ENCODE measurements around the gene BCL2L1. TPM values are rescaled to one million over a fixed set of nuclear protein-coding genes. Genes with fewer than 3 reads are reported as not detected.

The BCL2L1 gene
- total RNA-seq, 2 donors from 2014 or later = 96.2 to 103 TPM

DNA sequence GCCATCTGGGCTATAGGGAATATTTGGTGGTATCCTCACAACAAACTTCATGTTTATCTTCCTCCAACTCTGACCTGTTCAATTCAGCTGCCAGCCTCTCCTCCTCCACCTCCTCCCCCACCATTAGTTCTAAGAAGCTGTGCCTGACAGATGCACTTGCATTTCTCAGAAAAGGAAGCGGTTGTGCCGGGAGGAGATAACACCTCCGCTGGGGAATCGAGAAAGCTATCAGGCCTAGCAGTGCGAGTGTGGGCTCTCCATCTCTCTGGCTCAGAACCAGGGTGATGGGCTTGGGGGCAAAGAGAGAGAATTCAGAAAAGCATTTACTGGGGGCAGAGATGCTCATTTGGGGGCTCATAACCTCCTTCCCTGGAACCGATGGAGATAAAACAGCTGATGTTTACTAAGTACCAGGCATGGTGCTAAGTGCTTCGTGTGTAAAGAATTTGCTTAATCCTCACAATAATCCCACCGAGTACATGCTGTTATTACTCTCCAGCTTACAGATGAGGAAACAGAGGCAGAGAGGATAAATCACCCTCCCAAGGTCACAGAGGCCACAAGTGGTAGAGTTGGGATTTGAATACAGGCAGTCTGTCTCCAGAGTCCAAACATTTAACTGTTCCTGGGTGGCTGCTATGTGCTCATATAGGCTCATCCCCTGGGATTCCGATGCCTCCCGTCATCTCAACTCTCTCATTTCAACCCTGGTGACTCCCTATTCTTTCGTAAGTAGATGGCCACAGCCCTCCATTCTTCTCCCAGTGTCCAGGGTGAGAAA lies 46.6 kb downstream of the BCL2L1 start:
- TF ChIP-seq POLR2A (IDR thresholded peaks at IDR 0.05) = no peak
- TF ChIP-seq, protein P1, sequence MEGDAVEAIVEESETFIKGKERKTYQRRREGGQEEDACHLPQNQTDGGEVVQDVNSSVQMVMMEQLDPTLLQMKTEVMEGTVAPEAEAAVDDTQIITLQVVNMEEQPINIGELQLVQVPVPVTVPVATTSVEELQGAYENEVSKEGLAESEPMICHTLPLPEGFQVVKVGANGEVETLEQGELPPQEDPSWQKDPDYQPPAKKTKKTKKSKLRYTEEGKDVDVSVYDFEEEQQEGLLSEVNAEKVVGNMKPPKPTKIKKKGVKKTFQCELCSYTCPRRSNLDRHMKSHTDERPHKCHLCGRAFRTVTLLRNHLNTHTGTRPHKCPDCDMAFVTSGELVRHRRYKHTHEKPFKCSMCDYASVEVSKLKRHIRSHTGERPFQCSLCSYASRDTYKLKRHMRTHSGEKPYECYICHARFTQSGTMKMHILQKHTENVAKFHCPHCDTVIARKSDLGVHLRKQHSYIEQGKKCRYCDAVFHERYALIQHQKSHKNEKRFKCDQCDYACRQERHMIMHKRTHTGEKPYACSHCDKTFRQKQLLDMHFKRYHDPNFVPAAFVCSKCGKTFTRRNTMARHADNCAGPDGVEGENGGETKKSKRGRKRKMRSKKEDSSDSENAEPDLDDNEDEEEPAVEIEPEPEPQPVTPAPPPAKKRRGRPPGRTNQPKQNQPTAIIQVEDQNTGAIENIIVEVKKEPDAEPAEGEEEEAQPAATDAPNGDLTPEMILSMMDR (IDR thresholded peaks at IDR 0.05) = no peak
- ATAC-seq = no peak
- intact Hi-C loops (cut with DNase I) = no loop called here
- no peak for DNase-seq
- Histone ChIP-seq H3K9me3 (no peaks in the 10 kb centered on the region), H3K27me3 (no peaks in the 10 kb centered on the region), H3K4me3 (no peak overlapping the region), H3K36me3 (replicated peaks in 1 of 2; ENCODE audit: insufficient read depth in 1 of 2, low read depth in 2 of 2) (no peaks in the 10 kb centered on the region), H3K27ac (peak overlapping the region; percentile 23 to 73 (median 52)), H3K4me1 (peaks cover 86% of the 10 kb centered on the region)
- WGBS, 2 donors = 58 to 71% methylated on average over 11 of the region's 11 CpGs

DNA sequence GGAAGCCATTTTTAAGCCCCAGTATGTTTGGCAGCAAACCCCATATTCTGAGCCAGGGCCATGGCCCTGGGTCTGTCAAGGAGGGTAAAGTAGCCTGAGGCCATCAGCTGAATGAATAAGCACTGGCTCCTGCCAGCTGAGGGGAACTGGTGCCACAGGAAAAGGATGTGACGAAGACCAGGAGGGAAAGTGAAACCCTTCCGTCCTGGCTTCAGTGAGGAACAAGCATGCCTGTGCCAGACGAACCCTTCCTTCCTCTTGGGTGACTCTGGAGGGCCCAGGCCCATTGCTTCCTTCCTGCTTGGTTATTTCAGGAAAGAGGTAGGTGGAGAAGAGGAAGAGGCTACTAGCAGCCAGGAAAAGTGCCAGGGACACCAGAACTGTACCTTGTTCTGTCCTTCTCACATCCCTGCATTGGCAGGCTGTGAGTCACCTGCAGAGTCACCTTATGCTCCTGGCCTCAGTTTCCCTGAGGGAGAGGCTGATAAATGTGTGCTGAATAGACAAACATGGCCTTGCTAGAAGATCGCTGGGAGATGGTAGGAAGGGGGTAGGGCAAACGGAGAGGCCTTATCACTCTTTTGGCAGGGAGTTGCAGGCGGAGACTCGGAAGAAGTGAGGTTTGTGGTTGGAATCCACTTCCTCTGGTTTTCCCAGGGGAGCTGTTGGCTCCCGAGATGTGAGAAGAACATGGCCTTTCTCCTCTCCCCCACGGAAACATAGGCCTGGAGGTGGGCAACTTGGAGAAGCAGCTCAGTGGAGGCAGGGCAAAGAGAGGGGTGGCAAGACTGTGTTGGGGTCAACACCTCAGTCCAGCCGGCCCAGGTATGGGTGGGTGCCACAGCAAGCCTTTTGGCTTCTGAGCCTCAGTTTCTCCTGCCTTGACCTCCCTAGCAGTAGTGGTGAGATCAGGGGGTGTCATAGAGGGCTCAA lies 47.5 kb downstream of the BCL2L1 start:
- H3K36me3 ChIP-seq (replicated peaks in 1 of 2; ENCODE audit: insufficient read depth in 1 of 2, low read depth in 2 of 2) = no peaks in the 10 kb centered on the region
- peak; percentile 11 for ATAC-seq
- no peak for TF ChIP-seq POLR2A (IDR thresholded peaks at IDR 0.05)
- TF ChIP-seq, protein P1 (IDR thresholded peaks at IDR 0.05) = no peak
- peaks cover 86% of the 10 kb centered on the region for H3K4me1 ChIP-seq
- intact Hi-C loops (cut with DNase I) = no loop called here
- no peaks in the 10 kb centered on the region for H3K9me3 ChIP-seq
- DNase-seq = peak in 3 of 4 donors; percentile 45 to 77 (median 57)
- H3K4me3 ChIP-seq = no peak overlapping the region
- no peaks in the 10 kb centered on the region for H3K27me3 ChIP-seq
- H3K27ac ChIP-seq = peak overlapping the region; percentile 7 to 73 (median 52)
- WGBS, 2 donors = 33 to 36% methylated on average over 7 to 10 of the region's 10 CpGs

DNA sequence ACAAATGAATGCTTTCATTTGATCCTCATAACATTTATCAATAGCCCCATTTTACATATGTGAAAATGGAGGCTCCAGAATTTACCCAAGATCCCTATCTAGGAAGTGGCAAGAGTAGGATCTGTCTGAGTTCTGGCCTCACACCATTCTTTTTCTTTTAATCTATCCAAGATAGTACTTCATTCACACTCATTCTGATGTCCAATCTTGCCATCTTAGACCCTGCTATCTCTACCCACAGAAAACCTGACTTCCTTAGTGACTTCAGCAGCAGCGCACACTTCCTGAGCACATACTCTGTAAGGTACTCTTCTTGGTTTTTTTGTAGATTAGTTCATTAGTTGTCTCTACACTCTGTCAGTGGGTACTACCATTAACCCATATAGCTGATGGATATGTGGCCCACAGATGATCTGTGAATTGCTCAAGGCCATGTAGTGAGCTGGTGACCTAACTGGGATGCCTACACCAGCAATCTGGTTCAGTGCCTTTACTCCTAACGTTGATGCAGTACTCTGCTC lies 48.7 kb downstream of the BCL2L1 start:
- Histone ChIP-seq H3K27ac (peak overlapping the region in 2 of 4 donors; percentile 67 to 73), H3K4me3 (no peak overlapping the region), H3K9me3 (no peaks in the 10 kb centered on the region), H3K27me3 (no peaks in the 10 kb centered on the region), H3K36me3 (replicated peaks in 1 of 2; ENCODE audit: insufficient read depth in 1 of 2, low read depth in 2 of 2) (no peaks in the 10 kb centered on the region), H3K4me1 (peaks cover 86% of the 10 kb centered on the region)
- TF ChIP-seq, protein P1 (IDR thresholded peaks at IDR 0.05) = no peak
- no peak for TF ChIP-seq POLR2A (IDR thresholded peaks at IDR 0.05)
- DNase-seq (no peak), ATAC-seq (no peak)
- WGBS, 2 donors = 69 to 79% methylated on average over 2 of the region's 2 CpGs
- intact Hi-C loops (cut with DNase I) = no loop called here

DNA sequence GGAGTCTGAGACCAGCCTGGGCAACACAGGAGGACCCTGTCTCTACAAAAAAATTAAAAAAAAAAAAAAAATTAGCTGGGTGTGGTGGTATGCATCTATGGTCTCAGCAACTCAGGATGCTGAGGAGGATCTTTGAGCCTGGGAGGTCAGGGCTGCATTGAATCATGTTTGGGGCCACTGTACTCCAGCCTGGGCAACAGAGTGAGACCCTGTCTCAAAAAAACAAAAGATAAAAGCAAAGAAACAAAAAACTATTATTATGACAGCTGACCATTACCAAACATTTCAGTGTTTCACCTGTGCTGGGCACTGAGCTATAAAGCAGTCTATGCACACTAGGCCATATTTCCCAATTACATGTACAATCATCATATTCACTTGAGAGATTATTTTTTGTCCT lies 49.2 kb downstream of the BCL2L1 start:
- H3K9me3 ChIP-seq = no peaks in the 10 kb centered on the region
- peak overlapping the region in 2 of 4 donors; percentile 34 to 91 for H3K27ac ChIP-seq
- no peaks in the 10 kb centered on the region for H3K27me3 ChIP-seq
- TF ChIP-seq, protein P1 (IDR thresholded peaks at IDR 0.05) = no peak
- TF ChIP-seq POLR2A (IDR thresholded peaks at IDR 0.05) = no peak
- no peak overlapping the region for H3K4me3 ChIP-seq
- H3K4me1 ChIP-seq = peaks cover 86% of the 10 kb centered on the region
- DNase-seq = no peak
- intact Hi-C loops (cut with DNase I) = no loop called here
- H3K36me3 ChIP-seq (replicated peaks in 1 of 2; ENCODE audit: insufficient read depth in 1 of 2, low read depth in 2 of 2) = no peaks in the 10 kb centered on the region
- ATAC-seq = no peak

Measured in body of pancreas (tissue), 4 donors.